Measurements from ENCODE around the gene PRR14. TPM values are rescaled to one million over a fixed set of nuclear protein-coding genes. Genes with fewer than 3 reads are reported as not detected.

PRR14 gene
- total and polyA plus RNA-seq, 5 experiments from 2014 or later: 13.3 to 83.8 (median 22.3) TPM

- Mint-ChIP-seq H3K9me3 (no peaks in the 10 kb centered on the region), H3K4me3 (no peak overlapping the region), H3K27me3 (no peaks in the 10 kb centered on the region), H3K36me3 (no peaks in the 10 kb centered on the region), H3K27ac (peak overlapping the region in 3 of 10 donors; percentile 22 to 77 (median 60)), H3K4me1 (peaks cover 10 to 21% (median 17%) of the 10 kb centered on the region in 4 donors)
- POLR2A ChIA-PET: interaction anchor here (0.7 kb wide), 1 partner anchor 108 kb away, joined by 3 read pairs; no protein-coding TSS in a partner anchor
- DNase-seq (peak in 2 of 10 donors; percentile 14 to 27), ATAC-seq (no peak)
Observed at GRCh38 chr16:30637944-30638343, 12.8 kb upstream of the PRR14 start.

- DNase-seq (no peak), ATAC-seq (no peak)
- no peaks in the 10 kb centered on the region for H3K9me3 Mint-ChIP-seq
- POLR2A ChIA-PET: interaction anchor here (0.6 kb wide), 1 partner anchor 54 kb away, joined by 3 read pairs; no protein-coding TSS in a partner anchor
- H3K27ac Mint-ChIP-seq: no peak overlapping the region
- H3K4me3 Mint-ChIP-seq: no peak overlapping the region
- H3K4me1 Mint-ChIP-seq: no peaks in the 10 kb centered on the region
- no peaks in the 10 kb centered on the region for H3K36me3 Mint-ChIP-seq
- peaks cover 0 to 1% (median 0%) of the 10 kb centered on the region in 5 donors for H3K27me3 Mint-ChIP-seq
Observed at GRCh38 chr16:30641378-30641982, 9.3 kb upstream of the PRR14 start.

GRCh38 chr16:30644334-30644830 lies 6.4 kb upstream of the PRR14 start:
- H3K4me3 Mint-ChIP-seq: no peak overlapping the region
- no peaks in the 10 kb centered on the region for H3K9me3 Mint-ChIP-seq
- peaks cover 0 to 4% (median under 1%) of the 10 kb centered on the region in 4 donors for H3K4me1 Mint-ChIP-seq
- no peak overlapping the region for H3K27ac Mint-ChIP-seq
- POLR2A ChIA-PET: interaction anchor here (0.6 to 1.0 kb wide), 5 partner anchors 12 to 636 kb away, joined by 3 to 6 read pairs (median 4); partner anchors contain the start of gene ZNF764
- ATAC-seq (no peak), DNase-seq (no peak)
- H3K27me3 Mint-ChIP-seq: peaks cover 0 to 1% (median 0%) of the 10 kb centered on the region in 5 donors
- no peaks in the 10 kb centered on the region for H3K36me3 Mint-ChIP-seq

GRCh38 chr16:30645727-30646126 lies 5.0 kb upstream of the PRR14 start:
- DNase-seq (no peak), ATAC-seq (no peak)
- peaks cover 2 to 15% (median 13%) of the 10 kb centered on the region in 4 donors for H3K4me1 Mint-ChIP-seq
- H3K4me3 Mint-ChIP-seq: no peak overlapping the region
- H3K27me3 Mint-ChIP-seq: peaks cover 0 to 1% (median 0%) of the 10 kb centered on the region in 5 donors
- H3K36me3 Mint-ChIP-seq: no peaks in the 10 kb centered on the region
- POLR2A ChIA-PET: interaction anchor here (0.6 kb wide), 1 partner anchor 9 kb away, joined by 5 read pairs; no protein-coding TSS in a partner anchor
- H3K9me3 Mint-ChIP-seq: no peaks in the 10 kb centered on the region
- no peak overlapping the region for H3K27ac Mint-ChIP-seq

GRCh38 chr16:30647274-30647571 lies 3.5 kb upstream of the PRR14 start:
- H3K4me3 Mint-ChIP-seq: peak overlapping the region in 1 of 10 donors; percentile 34
- peaks cover 0 to 1% (median 0%) of the 10 kb centered on the region in 5 donors for H3K27me3 Mint-ChIP-seq
- no peak overlapping the region for H3K27ac Mint-ChIP-seq
- POLR2A ChIA-PET: interaction anchor here (0.7 kb wide), 1 partner anchor 77 kb away, joined by 7 read pairs; no protein-coding TSS in a partner anchor
- H3K9me3 Mint-ChIP-seq: no peaks in the 10 kb centered on the region
- peaks cover 0 to 2% (median 0%) of the 10 kb centered on the region in 3 donors for H3K36me3 Mint-ChIP-seq
- DNase-seq (no peak), ATAC-seq (no peak)
- peaks cover 8 to 25% (median 21%) of the 10 kb centered on the region in 4 donors for H3K4me1 Mint-ChIP-seq

- Mint-ChIP-seq H3K27ac (peak overlapping the region; percentile 95 to 100 (median 98)), H3K27me3 (no peaks in the 10 kb centered on the region), H3K36me3 (peaks cover 0 to 19% (median 0%) of the 10 kb centered on the region in 3 donors), H3K9me3 (no peaks in the 10 kb centered on the region), H3K4me3 (peak overlapping the region; percentile 97 to 100 (median 99)), H3K4me1 (peaks cover 15 to 35% (median 28%) of the 10 kb centered on the region in 4 donors)
- ATAC-seq: peak; percentile 1 to 5
- POLR2A ChIA-PET: interaction anchor here (0.6 to 4.0 kb wide), 25 partner anchors 10 to 853 kb away, joined by 3 to 71 read pairs (median 5); partner anchors contain the start of genes DCTPP1, FBRS, PHKG2 and SEPHS2
- DNase-seq: peak in 6 of 10 donors; percentile 24 to 73 (median 46)
Observed at GRCh38 chr16:30649725-30650368, 913 bp upstream of the PRR14 start.

GRCh38 chr16:30651124-30652004 lies 604 bp downstream of the PRR14 start:
- peak overlapping the region; percentile 95 to 100 (median 98) for H3K27ac Mint-ChIP-seq
- peak; percentile 60 to 62 for ATAC-seq
- H3K27me3 Mint-ChIP-seq: no peaks in the 10 kb centered on the region
- POLR2A ChIA-PET: interaction anchor here (0.6 to 4.0 kb wide), 16 partner anchors 9 to 233 kb away, joined by 3 to 71 read pairs (median 8); partner anchors contain the start of genes FBRS, PHKG2, SRCAP and ZNF688
- peak; percentile 59 to 81 (median 68) for DNase-seq
- H3K9me3 Mint-ChIP-seq: no peaks in the 10 kb centered on the region
- H3K4me1 Mint-ChIP-seq: peaks cover 17 to 35% (median 31%) of the 10 kb centered on the region in 4 donors
- H3K36me3 Mint-ChIP-seq: peaks cover 0 to 33% (median 6%) of the 10 kb centered on the region in 3 donors
- peak overlapping the region; percentile 97 to 100 (median 99) for H3K4me3 Mint-ChIP-seq

- no peaks in the 10 kb centered on the region for H3K9me3 Mint-ChIP-seq
- peaks cover 17 to 36% (median 35%) of the 10 kb centered on the region in 4 donors for H3K4me1 Mint-ChIP-seq
- ATAC-seq (no peak), DNase-seq (no peak)
- peak overlapping the region; percentile 75 to 100 (median 88) for H3K4me3 Mint-ChIP-seq
- peaks cover 0 to 35% (median 7%) of the 10 kb centered on the region in 3 donors for H3K36me3 Mint-ChIP-seq
- peak overlapping the region; percentile 73 to 97 (median 88) for H3K27ac Mint-ChIP-seq
- no peaks in the 10 kb centered on the region for H3K27me3 Mint-ChIP-seq
- POLR2A ChIA-PET: interaction anchor here (0.6 to 4.0 kb wide), 8 partner anchors 8 to 96 kb away, joined by 3 to 71 read pairs (median 6); partner anchors contain the start of genes FBRS, PHKG2, ZNF688 and ZNF764
Observed at GRCh38 chr16:30652005-30652296, 1.2 kb downstream of the PRR14 start.

GRCh38 chr16:30652718-30653117 lies 2.0 kb downstream of the PRR14 start:
- Mint-ChIP-seq H3K27me3 (no peaks in the 10 kb centered on the region), H3K4me1 (peaks cover 19 to 43% (median 43%) of the 10 kb centered on the region in 4 donors), H3K9me3 (no peaks in the 10 kb centered on the region), H3K27ac (peak overlapping the region in 9 of 10 donors; percentile 31 to 97 (median 87)), H3K4me3 (peak overlapping the region; percentile 59 to 100 (median 88)), H3K36me3 (peaks cover 0 to 35% (median 7%) of the 10 kb centered on the region in 3 donors)
- DNase-seq (no peak), ATAC-seq (no peak)
- POLR2A ChIA-PET: interaction anchor here (0.7 to 4.0 kb wide), 4 partner anchors 7 to 95 kb away, joined by 3 to 71 read pairs (median 4); partner anchors contain the start of genes FBRS and ZNF764

- Mint-ChIP-seq H3K9me3 (no peaks in the 10 kb centered on the region), H3K27me3 (no peaks in the 10 kb centered on the region), H3K27ac (peak overlapping the region in 3 of 10 donors; percentile 13 to 83 (median 49)), H3K4me3 (no peak overlapping the region), H3K4me1 (peaks cover 23 to 48% (median 36%) of the 10 kb centered on the region in 4 donors), H3K36me3 (peaks cover 0 to 42% (median 7%) of the 10 kb centered on the region in 3 donors)
- POLR2A ChIA-PET: interaction anchor here (0.6 to 1.6 kb wide), 4 partner anchors 21 to 97 kb away, joined by 3 to 6 read pairs (median 4); partner anchors contain the start of gene ZNF764
- ATAC-seq: no peak
- no peak for DNase-seq
Observed at GRCh38 chr16:30654856-30655255, 4.1 kb downstream of the PRR14 start.

- Mint-ChIP-seq H3K36me3 (peaks cover 4 to 46% (median 7%) of the 10 kb centered on the region in 3 donors), H3K27me3 (no peaks in the 10 kb centered on the region), H3K27ac (peak overlapping the region in 7 of 10 donors; percentile 76 to 100 (median 95)), H3K4me1 (peaks cover 25 to 43% (median 33%) of the 10 kb centered on the region in 4 donors), H3K9me3 (no peaks in the 10 kb centered on the region), H3K4me3 (peak overlapping the region in 2 of 10 donors; percentile 22 to 71)
- ATAC-seq (no peak), DNase-seq (no peak)
- POLR2A ChIA-PET: interaction anchor here (0.6 to 1.6 kb wide), 4 partner anchors 22 to 98 kb away, joined by 3 to 6 read pairs (median 4); partner anchors contain the start of gene ZNF764
Observed at GRCh38 chr16:30655815-30656347, 5.1 kb downstream of the PRR14 start.

Measured in naive thymus-derived CD8-positive, alpha-beta T cell (primary cell).